HG03139 (cell line): ENCODE measurements around the gene FAM133A.

Experiments used
- ATAC-seq: cut with Tn5 transposase; IDR thresholded peaks from one replicate; pipeline ENCODE4 v1.9.1; 2021; ENCODE audit not compliant: unreplicated experiment

Gene FAM133A

GRCh38 chrX:93673869-93674271 is at the start of gene FAM133A:
Gene FAM133A (plus strand): TSS chrX:93674206. CDS start chrX:93709420, 35,214 bp downstream.
- no peak for ATAC-seq

GRCh38 chrX:93637591-93637990 is 36.4 kb upstream of the FAM133A start:
- ATAC-seq: no peak

GRCh38 chrX:93649381-93649780 is 24.6 kb upstream of the FAM133A start:
- no peak for ATAC-seq

- no peak for ATAC-seq
Observed at GRCh38 chrX:93660575-93660974, 13.4 kb upstream of the FAM133A start.

- no peak for ATAC-seq
Observed at GRCh38 chrX:93673056-93673868, 744 bp upstream of the FAM133A start, which contains the start of gene NAP1L3. Gene NAP1L3 (minus strand): TSS chrX:93673578. CDS start chrX:93673304, 274 bp downstream.

- no peak for ATAC-seq
Observed at GRCh38 chrX:93695981-93696380, 22.0 kb downstream of the FAM133A start.

GRCh38 chrX:93703701-93704100 is 29.7 kb downstream of the FAM133A start:
- ATAC-seq: no peak

GRCh38 chrX:93711076-93711475 is 37.1 kb downstream of the FAM133A start:
- no peak for ATAC-seq

GRCh38 chrX:93741811-93742210 is 67.8 kb downstream of the FAM133A start:
- ATAC-seq: no peak

GRCh38 chrX:93760163-93760562 is 86.2 kb downstream of the FAM133A start:
- no peak for ATAC-seq
